Measurements from ENCODE around the gene PALLD.

Gene PALLD

DNA sequence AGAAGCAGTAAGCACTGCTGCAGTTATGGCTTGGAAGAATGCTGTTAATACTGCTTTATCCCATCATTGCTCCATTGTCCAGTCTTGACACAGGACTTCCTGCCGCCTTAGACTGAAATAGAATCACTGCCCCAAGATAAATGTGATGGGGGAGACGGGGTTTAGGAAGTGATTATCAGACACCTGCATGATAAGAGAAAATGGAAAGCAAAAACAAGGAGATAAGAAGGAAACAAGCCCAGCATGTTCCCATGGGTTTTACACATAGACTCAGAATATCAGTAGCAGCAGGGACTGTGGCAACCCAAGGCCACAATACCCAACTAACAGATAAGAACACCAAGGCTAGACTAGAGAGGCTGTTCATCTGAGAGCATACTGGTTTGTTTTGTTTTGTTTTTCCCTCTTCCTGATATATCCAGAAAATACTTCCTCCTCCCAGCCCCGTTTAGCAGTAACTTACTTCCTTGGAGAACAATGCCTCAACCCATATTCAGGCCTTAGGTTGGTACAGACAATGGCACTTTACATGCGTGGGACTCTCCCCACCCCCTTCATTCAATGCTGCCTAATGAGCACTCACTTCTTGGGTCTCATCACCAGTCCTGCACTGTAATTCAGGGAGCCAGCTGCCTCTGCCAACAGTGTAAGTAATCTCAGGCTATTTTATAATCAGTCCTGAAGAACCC, 280.6 kb downstream of the PALLD start:
- Histone ChIP-seq H3K27ac (ENCODE audit: low read length) (no peak overlapping the region), H3K36me3 (ENCODE audit: insufficient read depth, low read length) (no peaks in the 10 kb centered on the region), H3K9ac (ENCODE audit: low read depth, low read length) (no peak overlapping the region), H3K27me3 (ENCODE audit: insufficient read depth, low read length, poor library complexity) (peaks cover 6% of the 10 kb centered on the region), H3K4me2 (ENCODE audit: insufficient read depth, low read length) (no peak overlapping the region), H3K79me2 (ENCODE audit: insufficient read depth, low read length) (no peaks in the 10 kb centered on the region), H2AFZ (ENCODE audit: low read depth, low read length) (no peak overlapping the region), H3K4me1 (ENCODE audit: insufficient read depth, low read length) (no peaks in the 10 kb centered on the region), H4K20me1 (ENCODE audit: insufficient read depth, low read length) (no peaks in the 10 kb centered on the region), H3K9me3 (ENCODE audit: insufficient read depth, low read length, severe bottlenecking) (peaks cover 2% of the 10 kb centered on the region), H3K4me3 (ENCODE audit: low read depth in 1 of 2, low read length in 2 of 2) (no peak overlapping the region)
- DNase-seq (no peak), ATAC-seq (ENCODE audit: insufficient read depth, low read depth) (no peak)
- TF ChIP-seq, protein P1, sequence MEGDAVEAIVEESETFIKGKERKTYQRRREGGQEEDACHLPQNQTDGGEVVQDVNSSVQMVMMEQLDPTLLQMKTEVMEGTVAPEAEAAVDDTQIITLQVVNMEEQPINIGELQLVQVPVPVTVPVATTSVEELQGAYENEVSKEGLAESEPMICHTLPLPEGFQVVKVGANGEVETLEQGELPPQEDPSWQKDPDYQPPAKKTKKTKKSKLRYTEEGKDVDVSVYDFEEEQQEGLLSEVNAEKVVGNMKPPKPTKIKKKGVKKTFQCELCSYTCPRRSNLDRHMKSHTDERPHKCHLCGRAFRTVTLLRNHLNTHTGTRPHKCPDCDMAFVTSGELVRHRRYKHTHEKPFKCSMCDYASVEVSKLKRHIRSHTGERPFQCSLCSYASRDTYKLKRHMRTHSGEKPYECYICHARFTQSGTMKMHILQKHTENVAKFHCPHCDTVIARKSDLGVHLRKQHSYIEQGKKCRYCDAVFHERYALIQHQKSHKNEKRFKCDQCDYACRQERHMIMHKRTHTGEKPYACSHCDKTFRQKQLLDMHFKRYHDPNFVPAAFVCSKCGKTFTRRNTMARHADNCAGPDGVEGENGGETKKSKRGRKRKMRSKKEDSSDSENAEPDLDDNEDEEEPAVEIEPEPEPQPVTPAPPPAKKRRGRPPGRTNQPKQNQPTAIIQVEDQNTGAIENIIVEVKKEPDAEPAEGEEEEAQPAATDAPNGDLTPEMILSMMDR (IDR thresholded peaks at IDR 0.05; ENCODE audit: borderline replicate concordance, extremely low read depth, low read length, poor library complexity, severe bottlenecking): no peak

DNA sequence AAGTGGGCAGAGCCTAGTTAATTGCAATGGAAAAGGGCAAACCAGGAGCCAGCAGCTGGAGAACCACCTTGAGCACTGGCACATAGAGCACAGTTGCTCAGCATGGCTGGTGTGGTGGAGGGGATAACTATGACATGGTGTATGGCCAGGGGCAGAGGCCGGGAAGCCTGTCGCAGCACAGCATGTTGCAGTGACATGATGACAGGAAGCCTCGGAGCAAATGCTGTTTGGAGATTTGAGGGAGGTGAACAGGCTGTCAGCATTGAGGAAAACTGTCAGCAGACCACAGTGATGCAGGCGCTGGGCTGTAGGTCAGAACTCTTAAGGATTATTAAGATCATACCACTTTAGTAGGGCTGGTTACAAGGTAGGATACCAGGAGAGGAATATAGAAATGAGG, 284.5 kb downstream of the PALLD start:
- ATAC-seq (ENCODE audit: insufficient read depth, low read depth) (no peak), DNase-seq (no peak)
- Histone ChIP-seq H3K9ac (ENCODE audit: low read depth, low read length) (no peak overlapping the region), H3K9me3 (ENCODE audit: insufficient read depth, low read length, severe bottlenecking) (no peaks in the 10 kb centered on the region), H2AFZ (ENCODE audit: low read depth, low read length) (no peak overlapping the region), H3K36me3 (ENCODE audit: insufficient read depth, low read length) (no peaks in the 10 kb centered on the region), H3K79me2 (ENCODE audit: insufficient read depth, low read length) (no peaks in the 10 kb centered on the region), H3K27me3 (ENCODE audit: insufficient read depth, low read length, poor library complexity) (peaks cover 10% of the 10 kb centered on the region), H3K27ac (ENCODE audit: low read length) (no peak overlapping the region), H4K20me1 (ENCODE audit: insufficient read depth, low read length) (no peaks in the 10 kb centered on the region), H3K4me1 (ENCODE audit: insufficient read depth, low read length) (no peaks in the 10 kb centered on the region), H3K4me2 (ENCODE audit: insufficient read depth, low read length) (no peak overlapping the region), H3K4me3 (ENCODE audit: low read depth in 1 of 2, low read length in 2 of 2) (no peak overlapping the region)
- TF ChIP-seq EZH2 (IDR thresholded peaks at IDR 0.05; ENCODE audit: borderline replicate concordance, low read depth, low read length, severe bottlenecking): no peak
- TF ChIP-seq, protein P1 (IDR thresholded peaks at IDR 0.05; ENCODE audit: borderline replicate concordance, extremely low read depth, low read length, poor library complexity, severe bottlenecking): no peak

DNA sequence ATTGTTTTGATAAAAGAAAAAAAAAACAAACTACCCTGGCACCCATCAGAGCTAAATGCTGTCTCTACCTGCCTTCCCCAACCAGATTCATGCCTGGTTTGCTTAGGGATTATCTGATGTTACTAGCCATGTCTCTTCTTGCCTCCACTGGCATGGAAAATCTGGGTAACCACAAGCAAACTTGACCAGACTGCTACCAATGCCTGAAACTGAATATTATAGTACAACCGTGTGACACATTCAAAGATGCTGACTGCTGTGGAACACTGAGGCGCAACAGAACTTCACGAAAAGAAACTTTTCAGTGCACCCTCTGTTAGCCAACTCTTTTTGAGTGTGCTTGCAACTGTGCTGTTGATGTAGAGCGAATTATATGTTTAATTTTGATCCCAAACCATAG, 285.1 kb downstream of the PALLD start:
- Histone ChIP-seq H3K79me2 (ENCODE audit: insufficient read depth, low read length) (no peaks in the 10 kb centered on the region), H4K20me1 (ENCODE audit: insufficient read depth, low read length) (no peaks in the 10 kb centered on the region), H3K9ac (ENCODE audit: low read depth, low read length) (no peak overlapping the region), H3K27me3 (ENCODE audit: insufficient read depth, low read length, poor library complexity) (peaks cover 10% of the 10 kb centered on the region), H3K4me2 (ENCODE audit: insufficient read depth, low read length) (no peak overlapping the region), H2AFZ (ENCODE audit: low read depth, low read length) (no peak overlapping the region), H3K27ac (ENCODE audit: low read length) (no peak overlapping the region), H3K4me1 (ENCODE audit: insufficient read depth, low read length) (no peaks in the 10 kb centered on the region), H3K36me3 (ENCODE audit: insufficient read depth, low read length) (no peaks in the 10 kb centered on the region), H3K9me3 (ENCODE audit: insufficient read depth, low read length, severe bottlenecking) (no peaks in the 10 kb centered on the region), H3K4me3 (ENCODE audit: low read depth in 1 of 2, low read length in 2 of 2) (no peak overlapping the region)
- TF ChIP-seq, protein P1 (IDR thresholded peaks at IDR 0.05; ENCODE audit: borderline replicate concordance, extremely low read depth, low read length, poor library complexity, severe bottlenecking): no peak
- no peak for ATAC-seq (ENCODE audit: insufficient read depth, low read depth)
- no peak for DNase-seq

DNA sequence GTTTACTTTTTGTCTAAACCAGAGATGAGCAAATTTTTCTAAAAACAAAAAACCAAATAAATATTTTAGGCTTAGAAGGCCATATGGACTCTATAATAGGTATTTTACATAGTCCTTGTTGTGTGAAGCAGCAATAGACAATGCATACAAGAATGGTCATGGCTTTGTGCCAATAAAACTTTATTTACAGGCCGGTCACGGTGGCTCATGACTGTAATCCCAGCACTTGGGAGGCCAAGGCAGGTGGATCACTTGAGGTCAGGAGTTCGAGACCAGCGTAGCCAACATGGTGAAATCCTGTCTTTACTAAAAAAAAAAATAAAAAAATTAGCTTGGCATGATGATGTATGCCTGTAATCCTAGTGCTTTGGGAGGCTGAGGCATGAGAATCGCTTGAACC, 285.6 kb downstream of the PALLD start:
- Histone ChIP-seq H3K9ac (ENCODE audit: low read depth, low read length) (no peak overlapping the region), H4K20me1 (ENCODE audit: insufficient read depth, low read length) (no peaks in the 10 kb centered on the region), H3K4me3 (ENCODE audit: low read depth in 1 of 2, low read length in 2 of 2) (no peak overlapping the region), H2AFZ (ENCODE audit: low read depth, low read length) (no peak overlapping the region), H3K27ac (ENCODE audit: low read length) (no peak overlapping the region), H3K36me3 (ENCODE audit: insufficient read depth, low read length) (no peaks in the 10 kb centered on the region), H3K79me2 (ENCODE audit: insufficient read depth, low read length) (no peaks in the 10 kb centered on the region), H3K27me3 (ENCODE audit: insufficient read depth, low read length, poor library complexity) (peaks cover 10% of the 10 kb centered on the region), H3K4me2 (ENCODE audit: insufficient read depth, low read length) (no peak overlapping the region), H3K9me3 (ENCODE audit: insufficient read depth, low read length, severe bottlenecking) (no peaks in the 10 kb centered on the region), H3K4me1 (ENCODE audit: insufficient read depth, low read length) (no peaks in the 10 kb centered on the region)
- ATAC-seq (ENCODE audit: insufficient read depth, low read depth) (no peak), DNase-seq (no peak)
- no peak for TF ChIP-seq EZH2 (IDR thresholded peaks at IDR 0.05; ENCODE audit: borderline replicate concordance, low read depth, low read length, severe bottlenecking)
- TF ChIP-seq, protein P1 (IDR thresholded peaks at IDR 0.05; ENCODE audit: borderline replicate concordance, extremely low read depth, low read length, poor library complexity, severe bottlenecking): no peak
